ENCODE results near the gene JAZF1.

DNA sequence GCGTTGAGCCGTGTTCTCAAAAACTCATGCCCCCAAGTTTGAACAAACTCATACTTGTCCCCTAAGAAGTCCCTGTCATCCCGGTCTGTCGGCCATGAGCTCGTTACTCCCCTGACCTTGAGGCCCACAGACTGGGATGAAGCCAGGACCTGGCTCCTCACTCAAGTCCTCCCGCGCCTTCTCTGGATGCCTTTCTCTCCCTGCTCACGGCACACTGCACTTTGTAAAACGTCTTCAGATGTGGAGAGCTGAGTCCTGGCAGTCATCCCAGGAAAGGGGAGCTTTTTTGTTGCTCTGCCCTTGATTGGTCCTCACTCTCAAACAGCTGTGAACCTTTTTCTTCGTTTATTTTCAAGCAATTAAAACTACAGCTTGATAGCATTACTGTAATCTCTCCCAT, 110.8 kb downstream of the JAZF1 start:
- TF ChIP-seq CTCF (conservative IDR thresholded peaks at IDR 0.05) (no peak), EZH2 (IDR thresholded peaks at IDR 0.05; ENCODE audit: low read depth) (no peak)

Measured in PC-9 (cell line).